K562 (cell line): ENCODE results near the gene BBOX1. TPM values are rescaled to one million over a fixed set of nuclear protein-coding genes. Genes with fewer than 3 reads are reported as not detected.

ENCODE experiments used
- ATAC-seq: fragments of 200-7000 bp; cut with Tn5 transposase; 3 replicates; pipeline ENCODE4 v1.9.1; 2020; ENCODE audit warnings: moderate library complexity
- BruUV-seq: library from RNA; stranded (reverse); fragments of 400-500 nt; replicated peaks from 2 replicates; lab custom pipeline; 2021; lab: Mats Ljungman, UMichigan
- CTCF ChIA-PET: fragments of 300-600 bp; formaldehyde crosslinking; extraction: SDS; loops from one replicate; lab custom pipeline; 2021; ENCODE audit warnings: low intra/inter-chr PET ratio; lab: Yijun Ruan, JAX
- POLR2A ChIA-PET: fragments of 300-600, 350-650 bp; sonication (Branson Sonifier 250); formaldehyde crosslinking; extraction: SDS; loops from one replicate; lab custom pipeline; 2021; ENCODE audit warnings: antibody characterized with exemption, inconsistent platforms; lab: Yijun Ruan, JAX
- DNase-seq, 4 experiments: peaks; one replicate each; pipeline versions ENCODE4 v3.0.0 to v3.0.0-alpha.2; 2011 to 2018; ENCODE audit warnings: low spot score in 3 of 4, mixed read lengths in 3 of 4; ENCODE audit errors: extremely low read depth in 1 of 4
- FAIRE-seq: peaks from 2 replicates; lab custom pipeline; 2011; peaks lifted over from hg19 to GRCh38; lab: Jason Lieb, UNC
- H2AFZ ChIP-seq: 2 replicates; pipeline ENCODE4 v1.6.0; 2011; ENCODE audit warnings: low read depth, low read length, control low read depth, inconsistent platforms
- H3K27ac ChIP-seq: fragments of 200-600 bp; 3 replicates; pipeline ENCODE4 v1.8.0; 2011; ENCODE audit warnings: low read depth, mild to moderate bottlenecking, control low read depth, inconsistent platforms, low read length, moderate library complexity, mixed read lengths; ENCODE audit errors: extremely low read depth
- H3K27me3 ChIP-seq, 2 experiments: fragments of 300-600 bp in 1 of 2; 2 replicates in 1 of 2; 3 replicates in 1 of 2; pipeline versions ENCODE4 v1.6.0 to v1.8.0; 2011; ENCODE audit warnings: inconsistent platforms in 2 of 2, low read length in 2 of 2, mild to moderate bottlenecking in 1 of 2, mixed read lengths in 1 of 2, moderate library complexity in 1 of 2; ENCODE audit not compliant: control insufficient read depth in 2 of 2, insufficient read depth in 2 of 2
- H3K36me3 ChIP-seq: fragments of 300-600 bp; 3 replicates; pipeline ENCODE4 v1.8.0; 2011; ENCODE audit warnings: mild to moderate bottlenecking, low read length, inconsistent platforms; ENCODE audit not compliant: control insufficient read depth, insufficient read depth
- H3K4me1 ChIP-seq, 2 experiments: fragments of 200-600 bp in 1 of 2; replicated peaks in 1 of 2; 2 replicates in 1 of 2; 3 replicates in 1 of 2; pipeline versions ENCODE4 v1.5.1 to v1.8.0; 2011; ENCODE audit warnings: inconsistent platforms in 2 of 2, low read length in 2 of 2, mild to moderate bottlenecking in 1 of 2, mixed read lengths in 1 of 2, moderate library complexity in 1 of 2; ENCODE audit not compliant: control insufficient read depth in 2 of 2, insufficient read depth in 2 of 2
- H3K4me2 ChIP-seq: 2 replicates; pipeline ENCODE4 v1.6.1; 2011; ENCODE audit warnings: low read length, control low read depth, inconsistent platforms, mixed read lengths; ENCODE audit not compliant: insufficient read depth
- H3K4me3 ChIP-seq: fragments of 200-600 bp; sonication (generic), shearing (Covaris generic); 2 replicates; pipeline ENCODE4 v1.5.1; 2016; ENCODE audit warnings: control low read depth, inconsistent platforms
- H3K79me2 ChIP-seq: fragments of 200-600 bp; 3 replicates; pipeline ENCODE4 v1.8.0; 2011; ENCODE audit warnings: low read length, inconsistent platforms; ENCODE audit not compliant: control insufficient read depth, insufficient read depth
- H3K9ac ChIP-seq, 2 experiments: 2 replicates each; pipeline versions ENCODE4 v1.6.0 to v1.6.1; 2011; ENCODE audit warnings: low read depth in 2 of 2, low read length in 2 of 2, control low read depth in 1 of 2, inconsistent platforms in 1 of 2, mild to moderate bottlenecking in 1 of 2, mixed read lengths in 1 of 2; ENCODE audit not compliant: insufficient read depth in 1 of 2
- H3K9me1 ChIP-seq: one replicate; pipeline ENCODE4 v1.6.0; 2011; ENCODE audit warnings: inconsistent platforms, mild to moderate bottlenecking, low read length, moderate library complexity; ENCODE audit not compliant: control insufficient read depth, insufficient read depth
- H3K9me3 ChIP-seq: replicated peaks from 2 replicates; pipeline ENCODE4 v1.5.1; 2011; ENCODE audit warnings: low read depth, low read length, inconsistent platforms; ENCODE audit not compliant: control insufficient read depth, insufficient read depth
- H4K20me1 ChIP-seq: replicated peaks from 2 replicates; pipeline ENCODE4 v1.6.1; 2011; ENCODE audit warnings: low read length, inconsistent platforms, mixed read lengths; ENCODE audit not compliant: control insufficient read depth, insufficient read depth
- MXD1 ChIP-seq: fragments of 250-450 bp; sonication (Bioruptor Pico); IDR thresholded peaks from 2 replicates; pipeline ENCODE4 v1.8.0; 2021; ENCODE audit warnings: borderline replicate concordance, mild to moderate bottlenecking, moderate library complexity; ENCODE audit not compliant: poor library complexity, severe bottlenecking
- WGBS: fragments of 100-300 bp; shearing (Covaris generic); methylation state at CpG from one replicate; pipeline ENCODE4 v1.1.6; 2016; ENCODE audit warnings: low coverage, mixed read lengths; ENCODE audit not compliant: insufficient coverage; ENCODE audit errors: missing lambda C conversion rate; 5-methylcytosine and 5-hydroxymethylcytosine counted together
- in situ Hi-C: fragments of 300-500 bp; cut with MboI; formaldehyde crosslinking; loops from 4 replicates; pipeline ENCODE4 v1.15.0; 2018; ENCODE audit warnings: inconsistent platforms, mixed read lengths
- intact Hi-C: fragments of 100-400 bp; cut with micrococcal nuclease; formaldehyde crosslinking; loops from 2 replicates; pipeline ENCODE4 v1.14.2; 2022
- polyA plus RNA-seq, 8 experiments: library from polyadenylated mRNA; depleted of rRNA in 4 of 8; stranded (reverse) in 5 of 8; unstranded in 3 of 8; fragments of >200 nt; fragmentation: Nextera tagmentation in 2 of 8; fragmentation: Illumina TruSeq in 1 of 8; extraction: Ambion mirVana in 2 of 8; extraction: Trizol in 1 of 8; gene quantifications; 2 replicates each; pipeline versions ENCODE4 v1.2.1 to v1.2.3, GENCODE V29; 2011 to 2014; ENCODE audit warnings: inconsistent platforms in 1 of 8, missing spikeins in 1 of 8
- total RNA-seq, 7 experiments: library from RNA; depleted of rRNA in 6 of 7; stranded (reverse); fragments of >200 nt in 6 of 7; fragmentation: Illumina TruSeq in 2 of 7; extraction: Trizol in 2 of 7; gene quantifications; 2 replicates each; pipeline versions ENCODE4 v1.2.1 to v1.2.3, GENCODE V29; 2011 to 2021; ENCODE audit warnings: low replicate concordance in 1 of 7
- TF ChIP-seq, protein P1 (sequence below): fragments of 200-400 bp; formaldehyde crosslinking; IDR thresholded peaks from 2 replicates; pipeline ENCODE4 v1.6.1; 2017; ENCODE audit warnings: mild to moderate bottlenecking, low read depth, low read length, moderate library complexity

The BBOX1 gene
- total and polyA plus RNA-seq, 9 of the 15 experiments (the other 6 are each of a cell fraction or from before 2014, with no cell fraction given): not detected

- TF ChIP-seq, protein P1, sequence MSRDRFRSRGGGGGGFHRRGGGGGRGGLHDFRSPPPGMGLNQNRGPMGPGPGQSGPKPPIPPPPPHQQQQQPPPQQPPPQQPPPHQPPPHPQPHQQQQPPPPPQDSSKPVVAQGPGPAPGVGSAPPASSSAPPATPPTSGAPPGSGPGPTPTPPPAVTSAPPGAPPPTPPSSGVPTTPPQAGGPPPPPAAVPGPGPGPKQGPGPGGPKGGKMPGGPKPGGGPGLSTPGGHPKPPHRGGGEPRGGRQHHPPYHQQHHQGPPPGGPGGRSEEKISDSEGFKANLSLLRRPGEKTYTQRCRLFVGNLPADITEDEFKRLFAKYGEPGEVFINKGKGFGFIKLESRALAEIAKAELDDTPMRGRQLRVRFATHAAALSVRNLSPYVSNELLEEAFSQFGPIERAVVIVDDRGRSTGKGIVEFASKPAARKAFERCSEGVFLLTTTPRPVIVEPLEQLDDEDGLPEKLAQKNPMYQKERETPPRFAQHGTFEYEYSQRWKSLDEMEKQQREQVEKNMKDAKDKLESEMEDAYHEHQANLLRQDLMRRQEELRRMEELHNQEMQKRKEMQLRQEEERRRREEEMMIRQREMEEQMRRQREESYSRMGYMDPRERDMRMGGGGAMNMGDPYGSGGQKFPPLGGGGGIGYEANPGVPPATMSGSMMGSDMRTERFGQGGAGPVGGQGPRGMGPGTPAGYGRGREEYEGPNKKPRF: no peak
These were observed 118.1 kb downstream of the BBOX1 start (continued) for GRCh38 chr11:27158456-27159334.

DNA sequence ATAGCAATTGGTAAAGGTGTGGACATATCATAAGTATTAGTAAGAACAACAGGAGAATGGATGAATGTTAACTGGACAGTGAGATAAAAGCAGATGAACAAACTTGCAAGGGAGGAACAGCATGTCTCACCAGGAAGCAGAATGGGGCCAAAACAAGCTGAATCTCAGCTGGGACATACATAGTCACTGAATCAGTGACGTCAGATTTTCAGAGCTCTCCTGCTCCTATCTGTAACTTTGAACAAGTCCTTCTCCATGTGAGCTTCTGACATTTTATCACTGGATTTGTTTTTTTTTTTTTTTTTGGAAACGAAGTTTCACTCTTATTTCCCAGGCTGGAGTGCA is 118.7 kb downstream of the BBOX1 start:
- H3K4me2 ChIP-seq: no peak overlapping the region
- H3K36me3 ChIP-seq: no peaks in the 10 kb centered on the region
- H3K4me1 ChIP-seq: no peaks in the 10 kb centered on the region
- DNase-seq (no peak), ATAC-seq (no peak), FAIRE-seq (no peak)
- ChIA-PET POLR2A (no interaction called here), CTCF (interaction anchor here (1.1 to 1.4 kb wide), 2 partner anchors 406 to 874 kb away, joined by 3 to 7 read pairs; no protein-coding TSS in a partner anchor)
- no peak overlapping the region for H3K27ac ChIP-seq
- intact Hi-C loops: loop anchor here (10.0 kb wide), 1 partner anchor 635 kb away; no protein-coding TSS in a partner anchor
- H4K20me1 ChIP-seq: no peaks in the 10 kb centered on the region
- TF ChIP-seq MXD1: no peak
- H3K9me1 ChIP-seq: no peaks in the 10 kb centered on the region
- no peak overlapping the region for H3K4me3 ChIP-seq
- BruUV-seq: no TSS peak
- in situ Hi-C loops: no loop called here
- no peaks in the 10 kb centered on the region for H3K79me2 ChIP-seq
- 0% methylated on average over 2 of the region's 2 CpGs for WGBS
- H3K9me3 ChIP-seq: no peaks in the 10 kb centered on the region
- no peak overlapping the region for H2AFZ ChIP-seq
- no peaks in the 10 kb centered on the region for H3K27me3 ChIP-seq
- no peak overlapping the region for H3K9ac ChIP-seq
